Erythroblast (primary cell): ENCODE data around the gene CCDC91.

ENCODE experiments used
- GATA1 ChIP-seq: IDR thresholded peaks from 2 replicates; pipeline ENCODE4 v1.6.1; 2011; ENCODE audit warnings: low read depth, mild to moderate bottlenecking, control low read depth, low read length, moderate library complexity
- POLR2A ChIP-seq: IDR thresholded peaks from 2 replicates; pipeline ENCODE4 v1.6.1; 2011; ENCODE audit warnings: mild to moderate bottlenecking, low read length

GRCh38 chr12:28217805-28218204, 27.5 kb downstream of the CCDC91 start:
- TF ChIP-seq POLR2A (no peak), GATA1 (no peak)
